H1 (cell line): ENCODE data around the gene GRK5. TPM values are rescaled to one million over a fixed set of nuclear protein-coding genes. Genes with fewer than 3 reads are reported as not detected.

ENCODE experiments used
- CTCF ChIA-PET: fragments of 300-600 bp; sonication (Branson Sonifier 250); formaldehyde crosslinking; loops from one replicate; lab custom pipeline; 2021; ENCODE audit not compliant: partially characterized antibody; lab: Charles Lee
- POLR2A ChIA-PET: fragments of 300-600 bp; sonication (Branson Sonifier 250); formaldehyde crosslinking; loops from one replicate; lab custom pipeline; 2021; ENCODE audit warnings: inconsistent platforms; ENCODE audit not compliant: partially characterized antibody; lab: Charles Lee
- DNase-seq, 2 experiments: peaks; one replicate each; pipeline versions ENCODE4 v3.0.0 to v3.0.0-alpha.2; 2010 to 2022; ENCODE audit warnings: low spot score in 2 of 2, low read depth in 1 of 2, mixed read lengths in 1 of 2
- FAIRE-seq: peaks from 2 replicates; lab custom pipeline; 2011; peaks lifted over from hg19 to GRCh38; lab: Jason Lieb, UNC
- H2AFZ ChIP-seq: 2 replicates; pipeline ENCODE4 v1.8.1; 2012; ENCODE audit warnings: low read length, inconsistent platforms
- H2AK5ac ChIP-seq: 2 replicates; pipeline ENCODE4 v1.6.1; 2013; ENCODE audit warnings: low read depth, low read length
- H2BK120ac ChIP-seq: replicated peaks from 2 replicates; pipeline ENCODE3; 2013; ENCODE audit warnings: low read depth, low read length, inconsistent platforms
- H2BK12ac ChIP-seq: 2 replicates; pipeline ENCODE4 v1.6.1; 2013; ENCODE audit warnings: low read depth, low read length
- H2BK15ac ChIP-seq: 2 replicates; pipeline ENCODE4 v1.6.1; 2013; ENCODE audit warnings: low read length
- H2BK20ac ChIP-seq: 2 replicates; pipeline ENCODE4 v1.6.1; 2013; ENCODE audit warnings: low read length
- H2BK5ac ChIP-seq: 2 replicates; pipeline ENCODE4 v1.6.1; 2013; ENCODE audit warnings: low read depth, low read length
- H3K14ac ChIP-seq: 2 replicates; pipeline ENCODE4 v1.6.1; 2013; ENCODE audit warnings: inconsistent platforms; ENCODE audit not compliant: insufficient read length
- H3K18ac ChIP-seq: 2 replicates; pipeline ENCODE4 v1.6.1; 2013; ENCODE audit warnings: low read length; ENCODE audit errors: extremely low read depth
- H3K23ac ChIP-seq: 2 replicates; pipeline ENCODE4 v1.6.1; 2013; ENCODE audit warnings: inconsistent platforms; ENCODE audit not compliant: insufficient read length
- H3K23me2 ChIP-seq: 2 replicates; pipeline ENCODE4 v1.6.1; 2013; ENCODE audit warnings: low read depth, low read length
- H3K27ac ChIP-seq: 2 replicates; pipeline ENCODE4 v1.6.1; 2011; ENCODE audit warnings: low read depth, low read length, inconsistent platforms
- H3K27me3 ChIP-seq, 4 experiments: replicated peaks in 1 of 4; 1 replicate in 1 of 4; 2 replicates in 3 of 4; pipeline versions ENCODE4 v1.6.1 to v1.8.1; 2011 to 2013; ENCODE audit warnings: low read length in 3 of 4, mild to moderate bottlenecking in 3 of 4, inconsistent platforms in 2 of 4, mixed read lengths in 2 of 4, moderate library complexity in 1 of 4; ENCODE audit not compliant: control insufficient read depth in 3 of 4, insufficient read depth in 3 of 4; ENCODE audit errors: extremely low read depth in 1 of 4
- H3K36me3 ChIP-seq, 4 experiments: 2 replicates each; pipeline versions ENCODE4 v1.6.1 to v1.8.1; 2011 to 2013; ENCODE audit warnings: mild to moderate bottlenecking in 4 of 4, low read length in 3 of 4, moderate library complexity in 2 of 4, control low read depth in 1 of 4, inconsistent platforms in 1 of 4; ENCODE audit not compliant: insufficient read depth in 4 of 4, control insufficient read depth in 2 of 4
- H3K4ac ChIP-seq: replicated peaks from 2 replicates; pipeline ENCODE3; 2013; ENCODE audit warnings: low read length, low read depth, mixed read lengths, inconsistent platforms; ENCODE audit not compliant: insufficient read length
- H3K4me1 ChIP-seq, 4 experiments: replicated peaks in 1 of 4; 1 replicate in 1 of 4; 2 replicates in 3 of 4; pipeline versions ENCODE4 v1.6.1 to v1.8.1; 2011 to 2013; ENCODE audit warnings: low read length in 3 of 4, inconsistent platforms in 2 of 4, mixed read lengths in 1 of 4; ENCODE audit not compliant: insufficient read depth in 4 of 4, control insufficient read depth in 3 of 4
- H3K4me2 ChIP-seq, 2 experiments: 2 replicates each; pipeline versions ENCODE4 v1.6.1 to v1.8.1; 2011 to 2013; ENCODE audit warnings: low read depth in 2 of 2, low read length in 2 of 2, control low read depth in 1 of 2, inconsistent platforms in 1 of 2, mild to moderate bottlenecking in 1 of 2; ENCODE audit not compliant: insufficient read depth in 1 of 2
- H3K4me3 ChIP-seq, 4 experiments: fragments of 200-600, 300-600 bp in 1 of 4; sonication (generic), shearing (Covaris generic), sonication (Bioruptor Twin) in 1 of 4; 2 replicates each; pipeline versions ENCODE4 v1.5.1 to v1.8.1; 2011 to 2016; ENCODE audit warnings: low read length in 4 of 4, low read depth in 3 of 4, control low read depth in 2 of 4, inconsistent platforms in 2 of 4, mild to moderate bottlenecking in 2 of 4, mixed read lengths in 1 of 4, moderate library complexity in 1 of 4; ENCODE audit not compliant: insufficient read depth in 2 of 4; ENCODE audit errors: extremely low read depth in 1 of 4
- H3K56ac ChIP-seq: replicated peaks from 2 replicates; pipeline ENCODE3; 2013; ENCODE audit warnings: low read depth, mild to moderate bottlenecking, mixed read lengths, low read length, inconsistent platforms; ENCODE audit not compliant: insufficient read length
- H3K79me1 ChIP-seq: 2 replicates; pipeline ENCODE4 v1.6.1; 2013; ENCODE audit warnings: low read depth, low read length, control low read depth
- H3K79me2 ChIP-seq, 2 experiments: 2 replicates each; pipeline versions ENCODE4 v1.6.1 to v1.8.1; 2012 to 2013; ENCODE audit warnings: low read length in 2 of 2, mild to moderate bottlenecking in 2 of 2, inconsistent platforms in 1 of 2; ENCODE audit not compliant: insufficient read depth in 2 of 2, control insufficient read depth in 1 of 2
- H3K9ac ChIP-seq, 4 experiments: replicated peaks in 1 of 4; 1 replicate in 1 of 4; 2 replicates in 3 of 4; pipeline versions ENCODE4 v1.6.1 to v1.8.1; 2011 to 2013; ENCODE audit warnings: low read depth in 3 of 4, low read length in 3 of 4, control low read depth in 2 of 4, mild to moderate bottlenecking in 2 of 4, moderate library complexity in 2 of 4, inconsistent platforms in 1 of 4; ENCODE audit errors: extremely low read depth in 1 of 4
- H3K9me3 ChIP-seq, 2 experiments: 2 replicates each; pipeline versions ENCODE4 v1.6.1 to v1.8.1; 2012 to 2013; ENCODE audit warnings: mild to moderate bottlenecking in 2 of 2, moderate library complexity in 2 of 2, control low read depth in 1 of 2, inconsistent platforms in 1 of 2, low read depth in 1 of 2, low read length in 1 of 2, mixed read lengths in 1 of 2; ENCODE audit not compliant: insufficient read depth in 2 of 2
- H4K20me1 ChIP-seq, 2 experiments: replicated peaks in 1 of 2; 2 replicates each; pipeline versions ENCODE3 to v1.8.1; 2011 to 2013; ENCODE audit warnings: inconsistent platforms in 2 of 2, low read length in 2 of 2, mild to moderate bottlenecking in 1 of 2; ENCODE audit not compliant: insufficient read depth in 2 of 2, control insufficient read depth in 1 of 2
- H4K5ac ChIP-seq: 2 replicates; pipeline ENCODE4 v1.6.1; 2013; ENCODE audit warnings: low read length, low read depth, mixed read lengths, inconsistent platforms; ENCODE audit not compliant: insufficient read length
- H4K8ac ChIP-seq: 2 replicates; pipeline ENCODE4 v1.8.0; 2013; ENCODE audit warnings: mild to moderate bottlenecking, moderate library complexity, low read length, inconsistent platforms; ENCODE audit not compliant: insufficient read depth; ENCODE audit errors: extremely low read depth
- H4K91ac ChIP-seq: replicated peaks from 2 replicates; pipeline ENCODE3; 2013; ENCODE audit warnings: low read length, mixed read lengths, inconsistent platforms; ENCODE audit not compliant: insufficient read length
- MAFK ChIP-seq: IDR thresholded peaks from 2 replicates; pipeline ENCODE4 v1.6.1; 2012; ENCODE audit warnings: low read depth, mild to moderate bottlenecking, improper control_type of control experiment, low read length
- NANOG ChIP-seq: IDR thresholded peaks from 2 replicates; pipeline ENCODE4 v1.6.1; 2011; ENCODE audit warnings: low read length, low read depth, mild to moderate bottlenecking, inconsistent platforms; ENCODE audit not compliant: insufficient read depth, poor library complexity, severe bottlenecking
- WGBS, 2 experiments: shearing (Covaris generic) in 1 of 2; methylation state at CpG; one replicate each; pipeline versions ENCODE4 v1.1.6 to v1.1.7; 2013 to 2015; ENCODE audit warnings: low lambda C conversion rate in 2 of 2, mixed read lengths in 2 of 2, inconsistent platforms in 1 of 2, low coverage in 1 of 2, missing lambda C conversion rate in 1 of 2; ENCODE audit not compliant: insufficient replicate concordance in 2 of 2, insufficient coverage in 1 of 2, insufficient read length in 1 of 2; ENCODE audit errors: extremely low coverage in 1 of 2, missing lambda C conversion rate in 1 of 2; 5-methylcytosine and 5-hydroxymethylcytosine counted together
- polyA plus RNA-seq, 7 experiments: library from polyadenylated mRNA; depleted of rRNA in 3 of 7; stranded (reverse) in 5 of 7; unstranded in 2 of 7; fragments of >200 nt in 5 of 7; fragments of 200-250 nt in 2 of 7; gene quantifications; 1 replicate in 5 of 7; 2 replicates in 1 of 7; 4 replicates in 1 of 7; pipeline versions ENCODE4 v1.2.1 to v1.2.3, GENCODE V29; 2011 to 2013; ENCODE audit warnings: missing spikeins in 2 of 7, mixed read lengths in 2 of 7
- total RNA-seq: library from RNA; stranded (reverse); fragmentation: NEBNext Ultra II Directional; extraction: Animal tissue kit (Norgen Biotek cat#: 25700); gene quantifications from 2 replicates; pipeline ENCODE4 v1.2.1, GENCODE V29; 2021

Gene GRK5
- total and polyA plus RNA-seq, 2 of the 8 experiments (the other 6 are each of a cell fraction or from before 2014, with no cell fraction given): 0.54 to 2.5 TPM

DNA sequence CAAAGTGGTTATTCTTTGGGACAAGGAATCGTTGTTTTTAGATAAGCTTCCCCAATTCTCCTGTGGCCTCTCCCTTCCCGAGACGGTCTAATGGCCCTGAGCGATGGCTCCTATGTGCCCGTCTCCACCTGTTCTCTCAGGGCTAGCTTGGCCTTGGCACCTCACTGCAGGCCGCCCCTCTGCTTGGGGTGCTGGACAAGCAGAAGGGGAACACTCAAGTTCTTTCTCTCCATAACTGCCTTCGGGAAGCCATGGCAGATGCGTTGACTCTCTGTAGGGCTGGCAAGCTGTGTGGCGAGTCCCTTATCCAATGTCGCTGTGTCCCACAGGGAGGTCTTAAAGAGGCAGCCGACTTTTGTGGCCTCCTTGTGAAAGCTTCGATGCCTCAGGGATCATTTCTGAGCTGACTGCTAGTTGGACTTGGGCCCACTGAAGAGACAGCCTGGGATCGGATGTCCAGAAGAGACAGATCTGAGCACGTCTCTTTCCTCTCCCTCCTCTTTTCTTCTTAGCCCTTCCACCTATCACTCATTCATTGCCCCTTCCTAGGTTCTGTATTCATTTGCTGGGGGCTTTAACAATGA, 70.8 kb downstream of the GRK5 start:
- Histone ChIP-seq H4K8ac (no peak overlapping the region), H3K27ac (no peak overlapping the region), H2AFZ (no peak overlapping the region), H3K4me3 (no peak overlapping the region), H3K23ac (no peak overlapping the region), H3K18ac (no peak overlapping the region), H3K4ac (no peak overlapping the region), H3K27me3 (no peaks in the 10 kb centered on the region), H3K4me1 (no peaks in the 10 kb centered on the region), H2BK20ac (no peak overlapping the region), H4K20me1 (no peaks in the 10 kb centered on the region), H3K79me1 (no peaks in the 10 kb centered on the region)
- 84% methylated on average over 14 of the region's 14 CpGs; no CpG with 5 or more reads in 1 of the 2 experiments for WGBS, 2 experiments
- POLR2A ChIA-PET: no interaction called here
- no peak for DNase-seq
- TF ChIP-seq NANOG: no peak
- no peak for TF ChIP-seq MAFK
- TF ChIP-seq, all 59 proteins: peak for 0
- H3K4me2 ChIP-seq: no peak overlapping the region
- H3K23me2 ChIP-seq: no peaks in the 10 kb centered on the region
- H3K9me3 ChIP-seq: no peaks in the 10 kb centered on the region
- no peak overlapping the region for H3K56ac ChIP-seq
- H2BK120ac ChIP-seq: no peak overlapping the region
- no peaks in the 10 kb centered on the region for H3K36me3 ChIP-seq
- no peak overlapping the region for H2BK5ac ChIP-seq
- no peak overlapping the region for H4K5ac ChIP-seq
- CTCF ChIA-PET: interaction anchor here (0.6 kb wide), 3 partner anchors 12 to 396 kb away, joined by 3 read pairs; no protein-coding TSS in a partner anchor
- H2BK12ac ChIP-seq: no peak overlapping the region
- FAIRE-seq: no peak
- H3K14ac ChIP-seq: no peak overlapping the region
- no peak overlapping the region for H3K9ac ChIP-seq
- H4K91ac ChIP-seq: no peak overlapping the region
- no peaks in the 10 kb centered on the region for H3K79me2 ChIP-seq
- H2AK5ac ChIP-seq: no peak overlapping the region
- no peak overlapping the region for H2BK15ac ChIP-seq
